NCI-H1417 treated with DMSO at 0.1 percent for 48 hours (cell line): ENCODE measurements around the gene PKD1.

ENCODE experiments used
- DNase-seq: peaks from one replicate; lab custom pipeline; 2025; lab: John Stamatoyannopoulos, UW

PKD1 gene

GRCh38 chr16:2135770-2136490, at the start of gene PKD1:
PKD1 (minus strand) TSS chr16:2135898; CDS start chr16:2135689, 209 bp downstream.
- DNase-seq = peak; percentile 58

DNA sequence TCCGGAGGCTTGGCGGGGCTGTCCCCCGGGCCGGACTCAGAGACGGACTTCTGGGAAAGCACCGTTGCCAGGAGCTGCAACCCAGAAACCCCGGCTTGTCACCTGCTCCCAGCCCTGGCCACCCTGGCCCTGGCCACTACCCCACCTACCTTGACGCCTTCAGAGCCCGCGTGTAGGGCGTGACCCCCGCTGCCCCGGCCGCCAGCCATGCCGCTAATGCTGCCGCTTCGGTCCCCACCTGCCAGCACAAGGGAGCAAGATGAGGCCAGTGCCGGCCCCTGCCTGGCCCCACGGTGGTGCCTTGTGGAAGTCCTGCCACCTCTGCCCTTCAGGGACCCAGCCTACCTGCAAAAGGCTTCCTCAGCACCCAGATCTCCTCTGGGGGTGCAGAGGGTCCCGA, 49.3 kb upstream of the PKD1 start:
- no peak for DNase-seq

DNA sequence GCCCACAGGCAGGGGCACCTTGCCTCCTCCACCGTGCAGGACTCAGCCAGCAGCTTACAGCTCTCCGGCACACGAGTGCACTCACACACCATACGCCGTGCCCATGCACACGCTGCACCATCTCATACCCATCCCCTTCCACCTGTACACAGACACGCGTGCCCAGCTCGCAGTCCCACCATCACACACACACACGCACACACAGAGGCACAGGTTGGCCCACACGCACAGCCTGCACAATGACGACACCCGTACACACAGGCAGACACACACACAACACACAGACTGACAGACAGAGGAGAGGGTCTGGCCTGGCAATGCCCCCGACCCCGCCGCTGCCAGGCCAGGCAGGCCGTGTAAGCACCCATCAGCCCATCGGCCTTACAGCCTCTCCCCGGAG, 48.6 kb upstream of the PKD1 start:
- DNase-seq = no peak

- no peak for DNase-seq
Observed at GRCh38 chr16:2183671-2184070, 48.0 kb upstream of the PKD1 start.

- no peak for DNase-seq
Observed at GRCh38 chr16:2181952-2182351, 46.3 kb upstream of the PKD1 start.

DNA sequence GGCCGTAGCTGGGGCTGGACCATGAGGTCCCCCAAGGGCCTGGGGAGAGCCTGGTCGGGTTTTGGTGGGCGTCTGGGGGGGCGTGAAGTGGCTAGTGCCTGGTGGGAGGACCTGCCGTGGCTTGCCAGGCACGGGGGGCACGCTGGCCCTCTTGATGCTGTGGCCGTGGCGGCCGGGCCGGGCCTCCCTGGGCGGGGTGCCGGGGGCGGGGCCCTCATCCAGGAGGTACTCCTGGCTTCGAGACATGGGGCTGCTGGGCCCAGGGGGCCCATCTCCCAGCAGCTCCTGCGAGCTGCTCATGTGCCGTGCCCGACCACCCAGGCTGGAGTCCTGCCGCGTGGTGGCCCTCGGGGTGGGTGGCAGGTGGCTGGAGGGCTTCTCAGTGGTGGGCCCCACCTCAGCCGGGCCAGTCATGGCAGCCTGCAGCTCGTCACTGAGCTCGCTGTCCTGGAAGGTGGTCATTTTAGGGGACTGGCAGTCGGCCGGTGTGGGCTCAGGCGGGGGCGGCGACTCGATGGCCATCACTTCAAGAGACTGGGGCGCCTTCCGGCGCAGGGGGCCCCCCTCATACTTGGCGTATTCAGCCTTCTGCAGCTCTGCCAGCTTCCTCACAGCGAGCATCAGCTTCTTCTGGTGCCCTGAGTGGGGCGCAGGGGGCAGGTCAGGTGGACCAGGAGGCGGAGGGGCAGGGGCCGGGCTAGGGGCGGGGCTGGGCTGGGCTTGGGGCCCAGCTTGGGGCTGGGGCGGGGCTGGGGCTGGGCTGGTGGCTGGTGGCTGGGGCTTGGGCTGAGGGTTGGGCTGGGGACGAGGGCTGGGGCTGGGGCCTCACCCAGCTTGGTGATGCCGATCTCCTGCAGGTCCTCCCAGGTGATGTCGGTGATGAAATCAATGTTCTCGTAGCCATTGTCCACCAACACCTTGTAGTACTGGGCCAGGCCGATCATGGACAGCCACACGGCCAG, 45.5 kb upstream of the PKD1 start:
- DNase-seq = no peak

- no peak for DNase-seq
Observed at GRCh38 chr16:2180461-2180860, 44.8 kb upstream of the PKD1 start.

DNA sequence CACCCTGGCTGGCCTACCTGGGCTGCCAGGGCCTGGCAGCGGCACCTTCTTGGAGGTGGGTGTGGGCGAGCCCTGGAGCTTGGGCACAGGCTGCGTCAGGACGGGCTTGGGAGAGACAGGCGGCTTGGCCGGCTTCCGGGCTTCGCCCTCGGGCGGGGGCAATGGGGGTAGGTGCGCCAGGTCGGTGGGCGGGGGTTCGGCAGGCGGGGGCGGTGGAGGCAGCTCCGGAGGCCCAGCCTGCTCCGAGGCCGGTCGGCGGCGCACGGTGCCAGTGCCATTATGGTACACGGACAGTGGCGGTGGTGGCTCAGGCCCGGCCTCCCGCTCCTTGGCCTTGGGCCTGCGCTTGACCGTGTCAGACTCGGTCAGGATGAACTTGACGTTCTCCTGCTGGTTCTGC, 43.9 kb upstream of the PKD1 start:
- DNase-seq = no peak

- no peak for DNase-seq
Observed at GRCh38 chr16:2179107-2179501, 43.4 kb upstream of the PKD1 start.

DNA sequence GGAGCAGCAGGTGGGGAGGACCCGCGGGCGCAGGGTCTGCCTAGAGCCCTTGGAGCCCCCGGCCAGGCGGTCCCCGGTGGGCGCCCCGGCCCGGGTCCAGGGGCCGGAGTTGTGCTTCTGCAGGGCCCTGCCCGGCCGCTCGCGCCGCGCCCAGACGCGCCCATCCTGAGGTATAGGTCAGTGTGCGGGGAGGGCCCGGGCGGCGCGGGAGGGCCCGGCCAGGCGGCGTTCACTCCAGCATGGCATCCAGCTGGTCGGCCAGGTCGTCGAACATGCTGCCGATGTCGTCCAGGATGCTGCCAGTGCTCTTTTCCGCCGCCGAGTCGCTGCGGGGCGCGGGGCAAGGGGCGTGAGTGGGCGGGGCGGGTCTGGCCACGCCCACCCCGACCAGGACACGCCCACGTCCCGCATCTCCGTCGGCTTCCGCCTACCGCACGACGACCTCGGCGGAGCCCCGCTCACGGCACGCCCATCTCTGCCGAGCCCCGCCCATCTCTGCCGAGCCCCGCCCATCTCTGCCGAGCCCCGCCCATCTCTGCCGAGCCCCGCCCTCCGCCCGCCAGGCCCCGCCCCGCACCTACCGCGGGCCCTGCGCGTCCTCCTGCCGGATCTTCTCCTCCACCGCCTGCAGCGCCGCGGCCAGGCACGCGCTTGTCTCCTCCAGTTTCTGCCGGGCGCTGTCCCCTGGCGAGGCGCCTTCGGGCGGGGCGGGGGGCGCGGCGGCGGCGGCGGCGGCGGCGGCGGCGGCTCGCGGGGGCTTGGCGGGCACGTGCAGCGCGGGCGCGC, 42.8 kb upstream of the PKD1 start:
- no peak for DNase-seq

- no peak for DNase-seq
Observed at GRCh38 chr16:2177561-2177960, 41.9 kb upstream of the PKD1 start.

DNA sequence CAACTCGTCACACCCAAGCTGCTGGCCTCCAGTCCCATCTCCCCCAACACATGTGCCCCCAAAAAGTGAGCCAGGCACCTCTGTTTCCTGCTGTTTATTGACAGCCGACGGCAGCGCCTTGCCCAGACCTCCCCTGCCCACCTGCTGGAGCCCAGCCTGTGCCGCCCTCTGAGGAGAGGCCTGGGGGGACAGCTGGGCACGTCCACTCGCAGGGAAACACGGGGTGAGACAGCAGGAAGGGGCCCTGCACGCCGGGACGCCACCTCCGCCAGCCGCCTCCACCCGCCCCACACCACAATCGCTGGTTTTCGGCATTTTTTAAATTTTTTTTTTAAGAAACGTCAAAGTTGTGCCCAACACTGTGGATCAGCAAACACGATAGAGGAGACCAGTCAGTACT, 41.4 kb upstream of the PKD1 start:
- DNase-seq = no peak

DNA sequence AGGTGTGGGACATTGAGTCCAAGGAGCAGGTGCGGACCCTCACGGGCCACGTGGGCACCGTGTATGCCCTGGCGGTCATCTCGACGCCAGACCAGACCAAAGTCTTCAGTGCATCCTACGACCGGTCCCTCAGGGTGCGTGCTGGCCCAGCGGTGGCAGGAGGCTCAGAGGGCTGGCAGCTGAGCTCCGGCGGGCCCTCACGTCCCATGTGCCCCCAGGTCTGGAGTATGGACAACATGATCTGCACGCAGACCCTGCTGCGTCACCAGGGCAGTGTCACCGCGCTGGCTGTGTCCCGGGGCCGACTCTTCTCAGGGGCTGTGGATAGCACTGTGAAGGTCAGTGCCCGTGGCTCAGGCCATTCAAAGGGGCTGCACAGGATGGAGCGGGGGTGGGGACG, 40.3 kb upstream of the PKD1 start:
- DNase-seq = no peak

- no peak for DNase-seq
Observed at GRCh38 chr16:2175454-2175853, 39.8 kb upstream of the PKD1 start.

DNA sequence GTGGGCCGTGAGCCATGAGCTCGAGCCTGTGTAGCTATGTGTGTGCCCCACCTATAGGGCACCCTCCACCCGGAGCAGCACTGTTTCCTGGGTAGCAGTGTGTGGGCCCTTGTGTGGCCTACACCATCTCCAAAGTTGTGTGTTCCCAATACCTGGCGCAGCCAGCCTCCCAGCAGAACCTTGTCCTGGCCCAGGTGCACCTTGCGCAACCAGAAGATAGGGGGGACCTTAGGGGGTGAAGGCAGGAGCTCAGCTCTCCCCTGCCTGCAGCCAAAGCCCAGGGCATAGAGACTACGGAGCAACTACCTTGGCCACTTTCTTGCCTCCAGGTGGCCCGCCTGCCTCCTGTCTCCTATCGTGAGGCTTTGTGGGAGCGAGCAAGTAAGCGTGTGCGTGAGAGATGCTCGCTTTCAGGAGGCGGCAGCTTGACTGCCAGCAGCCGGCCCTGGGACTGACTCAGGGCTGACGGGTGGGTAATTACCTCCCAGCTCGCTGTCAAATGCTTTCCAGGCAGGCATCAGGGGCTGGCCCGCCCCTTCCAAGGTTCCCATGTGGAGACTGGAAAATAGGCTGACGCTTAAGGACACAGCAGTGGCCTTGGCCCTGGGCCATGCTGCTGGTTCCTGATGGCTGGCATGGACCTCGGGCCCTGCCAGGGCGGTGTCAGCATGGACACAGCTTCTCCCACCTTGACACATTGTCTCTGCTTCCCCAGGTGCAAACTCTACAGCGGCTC, 38.9 kb upstream of the PKD1 start:
- no peak for DNase-seq

GRCh38 chr16:2173916-2174315, 38.2 kb upstream of the PKD1 start:
- no peak for DNase-seq

DNA sequence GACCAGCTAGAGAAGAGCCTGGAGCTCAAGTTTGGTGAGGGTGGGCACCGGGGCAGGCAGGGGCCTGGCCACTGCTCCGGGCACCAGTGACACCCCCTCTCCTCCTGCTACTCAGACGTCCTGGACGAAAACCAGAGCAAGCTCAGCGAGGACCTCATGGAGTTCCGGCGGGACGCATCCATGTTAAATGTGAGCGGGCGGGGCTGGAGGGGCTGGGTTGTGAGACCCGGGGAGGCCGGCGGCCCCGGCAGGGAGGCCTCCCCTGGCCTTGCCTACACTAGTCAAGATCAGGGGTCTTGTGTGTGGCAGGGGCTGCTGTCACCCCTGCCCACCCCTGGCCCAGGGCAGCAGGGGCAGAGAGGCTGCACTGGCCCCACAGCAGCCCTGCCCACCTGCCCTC, 37.7 kb upstream of the PKD1 start:
- DNase-seq = no peak

DNA sequence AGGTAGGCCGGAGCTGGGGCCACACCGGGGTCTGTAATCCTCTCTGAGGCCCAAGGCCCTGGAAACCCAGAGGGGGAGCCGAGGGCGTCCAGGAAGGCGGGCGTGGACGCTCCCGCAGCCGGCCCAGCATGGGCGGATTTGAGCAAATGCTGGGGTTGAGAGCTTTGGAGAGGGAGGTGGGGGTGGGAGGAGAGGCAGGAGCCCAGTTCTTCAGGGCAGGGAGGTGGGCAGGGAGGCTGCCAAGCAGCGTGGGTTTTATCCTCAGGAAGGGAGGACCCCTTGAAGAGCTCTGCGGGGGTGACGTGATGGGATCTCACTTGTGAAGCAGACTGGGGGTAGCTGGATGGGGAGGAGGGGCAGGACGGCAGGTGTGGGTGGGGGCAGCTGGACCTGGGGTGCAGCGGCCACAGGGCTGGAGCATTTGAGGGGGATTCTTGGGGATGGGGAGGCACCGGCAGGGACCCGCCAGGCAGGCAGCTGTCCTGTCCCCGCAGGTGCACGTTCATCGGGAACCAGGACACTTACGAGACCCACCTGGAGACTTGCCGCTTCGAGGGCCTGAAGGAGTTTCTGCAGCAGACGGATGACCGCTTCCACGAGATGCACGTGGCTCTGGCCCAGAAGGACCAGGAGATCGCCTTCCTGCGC, 37.1 kb upstream of the PKD1 start:
- no peak for DNase-seq

- DNase-seq = no peak
Observed at GRCh38 chr16:2171601-2172178, 36.0 kb upstream of the PKD1 start.

GRCh38 chr16:2170587-2171435, 35.1 kb upstream of the PKD1 start:
- no peak for DNase-seq
